Smooth muscle cell (in vitro differentiated cells): ENCODE data around the gene EFCAB11. TPM values are rescaled to one million over a fixed set of nuclear protein-coding genes. Genes with fewer than 3 reads are reported as not detected.

ENCODE experiments used
- DNase-seq: peaks from one replicate; lab custom pipeline; 2025; ENCODE audit not compliant: unreplicated experiment; lab: John Stamatoyannopoulos, UW
- H2AFZ ChIP-seq: fragments of 200-600 bp; sonication (generic); 2 replicates; pipeline ENCODE4 v1.6.0; 2016; ENCODE audit warnings: antibody characterized with exemption, low read depth, mild to moderate bottlenecking
- H3F3A ChIP-seq: fragments of 200-600 bp; sonication (generic); 2 replicates; pipeline ENCODE4 v1.6.0; 2017; ENCODE audit warnings: antibody characterized with exemption, low read depth
- H3K27ac ChIP-seq: fragments of 200-600 bp; sonication (generic); 2 replicates; pipeline ENCODE4 v1.5.1; 2016; ENCODE audit warnings: low read depth, mild to moderate bottlenecking
- H3K27me3 ChIP-seq: fragments of 200-600 bp; sonication (generic); 2 replicates; pipeline ENCODE4 v1.6.1; 2016; ENCODE audit warnings: low read depth, mild to moderate bottlenecking
- H3K36me3 ChIP-seq: fragments of 200-600 bp; sonication (generic); 2 replicates; pipeline ENCODE4 v1.5.1; 2016; ENCODE audit warnings: low read depth
- H3K4me1 ChIP-seq: fragments of 200-600 bp; sonication (generic); 2 replicates; pipeline ENCODE4 v1.5.1; 2016; ENCODE audit warnings: low read depth
- H3K4me2 ChIP-seq: fragments of 200-600 bp; sonication (generic); 2 replicates; pipeline ENCODE4 v1.6.0; 2016; ENCODE audit warnings: mild to moderate bottlenecking
- H3K4me3 ChIP-seq: fragments of 200-600 bp; sonication (generic); 2 replicates; pipeline ENCODE4 v1.5.1; 2016; ENCODE audit warnings: mild to moderate bottlenecking
- H3K79me2 ChIP-seq: fragments of 200-600 bp; sonication (generic); 2 replicates; pipeline ENCODE4 v1.6.0; 2016; ENCODE audit warnings: low read depth, mild to moderate bottlenecking
- H3K9ac ChIP-seq: fragments of 200-600 bp; sonication (generic); 2 replicates; pipeline ENCODE4 v1.6.0; 2016; ENCODE audit warnings: low read depth
- H3K9me3 ChIP-seq: fragments of 200-600 bp; sonication (generic); replicated peaks from 2 replicates; pipeline ENCODE4 v1.5.1; 2016; ENCODE audit warnings: low read depth
- H4K20me1 ChIP-seq: fragments of 200-600 bp; sonication (generic); 2 replicates; pipeline ENCODE4 v1.6.0; 2016; ENCODE audit warnings: low read depth
- WGBS: methylation state at CpG from one replicate; pipeline ENCODE4 v1.1.7; 2016; ENCODE audit warnings: low lambda C conversion rate; 5-methylcytosine and 5-hydroxymethylcytosine counted together
- polyA plus RNA-seq: library from polyadenylated mRNA; unstranded; fragments of >200 nt; fragmentation: Nextera tagmentation; extraction: Ambion mirVana; gene quantifications from 2 replicates; pipeline ENCODE4 v1.2.1, GENCODE V29; 2016
- total RNA-seq: library from RNA; depleted of rRNA; stranded (reverse); fragments of >200 nt; gene quantifications from 2 replicates; pipeline ENCODE4 v1.2.3, GENCODE V29; 2014
- TF ChIP-seq, protein P1 (sequence below): fragments of 200-600 bp; sonication (generic); IDR thresholded peaks from 2 replicates; pipeline ENCODE4 v1.5.1; 2017; ENCODE audit warnings: borderline replicate concordance, mild to moderate bottlenecking, antibody characterized with exemption; ENCODE audit not compliant: insufficient read depth, poor library complexity, severe bottlenecking

EFCAB11 gene
- total and polyA plus RNA-seq, 2 experiments from 2014 or later: 3.1 to 9.5 TPM

DNA sequence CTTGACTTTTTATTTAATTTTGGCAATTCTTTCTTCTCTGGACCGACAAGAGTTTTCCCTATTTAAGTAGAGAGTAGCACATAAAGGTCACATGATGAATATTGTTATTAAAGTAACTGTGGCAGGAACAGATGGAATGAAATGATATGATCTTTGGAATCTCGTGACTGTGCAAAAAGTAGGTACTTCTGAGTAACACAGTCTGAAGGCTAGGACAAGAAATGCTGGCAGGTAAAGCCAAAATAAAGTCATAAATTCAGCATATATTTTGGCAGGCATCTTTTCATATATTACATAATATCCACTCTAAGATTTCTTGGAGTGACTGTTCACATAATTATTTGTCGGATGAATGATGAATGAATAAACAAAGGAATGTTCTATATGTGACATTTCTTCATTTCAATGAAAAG lies 121.4 kb downstream of the EFCAB11 start:
- no peak overlapping the region for H3K27ac ChIP-seq
- WGBS: 67% methylated on average over 3 of the region's 3 CpGs
- no peak overlapping the region for H3K9ac ChIP-seq
- no peaks in the 10 kb centered on the region for H3F3A ChIP-seq
- H3K36me3 ChIP-seq: no peaks in the 10 kb centered on the region
- TF ChIP-seq, protein P1, sequence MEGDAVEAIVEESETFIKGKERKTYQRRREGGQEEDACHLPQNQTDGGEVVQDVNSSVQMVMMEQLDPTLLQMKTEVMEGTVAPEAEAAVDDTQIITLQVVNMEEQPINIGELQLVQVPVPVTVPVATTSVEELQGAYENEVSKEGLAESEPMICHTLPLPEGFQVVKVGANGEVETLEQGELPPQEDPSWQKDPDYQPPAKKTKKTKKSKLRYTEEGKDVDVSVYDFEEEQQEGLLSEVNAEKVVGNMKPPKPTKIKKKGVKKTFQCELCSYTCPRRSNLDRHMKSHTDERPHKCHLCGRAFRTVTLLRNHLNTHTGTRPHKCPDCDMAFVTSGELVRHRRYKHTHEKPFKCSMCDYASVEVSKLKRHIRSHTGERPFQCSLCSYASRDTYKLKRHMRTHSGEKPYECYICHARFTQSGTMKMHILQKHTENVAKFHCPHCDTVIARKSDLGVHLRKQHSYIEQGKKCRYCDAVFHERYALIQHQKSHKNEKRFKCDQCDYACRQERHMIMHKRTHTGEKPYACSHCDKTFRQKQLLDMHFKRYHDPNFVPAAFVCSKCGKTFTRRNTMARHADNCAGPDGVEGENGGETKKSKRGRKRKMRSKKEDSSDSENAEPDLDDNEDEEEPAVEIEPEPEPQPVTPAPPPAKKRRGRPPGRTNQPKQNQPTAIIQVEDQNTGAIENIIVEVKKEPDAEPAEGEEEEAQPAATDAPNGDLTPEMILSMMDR: no peak
- H3K4me1 ChIP-seq: no peaks in the 10 kb centered on the region
- no peaks in the 10 kb centered on the region for H3K79me2 ChIP-seq
- DNase-seq: no peak
- no peaks in the 10 kb centered on the region for H4K20me1 ChIP-seq
- no peak overlapping the region for H3K4me2 ChIP-seq
- no peak overlapping the region for H2AFZ ChIP-seq
- no peaks in the 10 kb centered on the region for H3K9me3 ChIP-seq
- no peak overlapping the region for H3K4me3 ChIP-seq
- H3K27me3 ChIP-seq: no peaks in the 10 kb centered on the region

- Histone ChIP-seq H3K27me3 (no peaks in the 10 kb centered on the region), H3K4me3 (no peak overlapping the region), H2AFZ (no peak overlapping the region), H3K36me3 (peaks cover 7% of the 10 kb centered on the region), H4K20me1 (no peaks in the 10 kb centered on the region), H3K27ac (no peak overlapping the region), H3K9me3 (peaks cover 11% of the 10 kb centered on the region), H3K4me2 (no peak overlapping the region), H3K9ac (no peak overlapping the region), H3K79me2 (no peaks in the 10 kb centered on the region), H3F3A (no peaks in the 10 kb centered on the region), H3K4me1 (no peaks in the 10 kb centered on the region)
- TF ChIP-seq, protein P1: no peak
- WGBS: 71% methylated on average over 5 of the region's 5 CpGs
- no peak for DNase-seq
These were observed 125.9 kb downstream of the EFCAB11 start for GRCh38 chr14:89828471-89829165.

DNA sequence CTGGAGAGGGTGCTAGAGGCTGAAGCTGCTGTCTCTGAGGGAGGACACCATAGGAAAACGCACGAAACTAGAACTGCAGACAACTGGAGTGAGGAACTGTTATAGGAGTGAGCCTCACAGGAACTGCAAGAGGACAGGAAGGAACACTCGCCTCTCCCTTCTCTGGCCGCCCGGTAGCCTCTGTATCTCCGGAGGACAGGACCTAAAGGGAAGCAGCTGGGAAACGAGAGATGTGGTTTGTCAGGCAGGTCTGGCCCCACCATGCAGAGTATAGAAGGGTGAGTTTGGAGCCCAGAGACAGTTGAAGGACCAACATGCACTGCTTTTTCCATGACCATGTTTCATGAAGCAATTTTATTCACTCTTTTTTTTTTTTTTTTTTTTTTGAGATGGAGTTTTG lies 127.3 kb downstream of the EFCAB11 start:
- TF ChIP-seq, protein P1: no peak
- Histone ChIP-seq H3K9me3 (peaks cover 11% of the 10 kb centered on the region), H3K4me3 (no peak overlapping the region), H3K27ac (no peak overlapping the region), H4K20me1 (no peaks in the 10 kb centered on the region), H2AFZ (no peak overlapping the region), H3K79me2 (no peaks in the 10 kb centered on the region), H3K27me3 (no peaks in the 10 kb centered on the region), H3K4me2 (no peak overlapping the region), H3F3A (no peaks in the 10 kb centered on the region), H3K4me1 (no peaks in the 10 kb centered on the region), H3K36me3 (peaks cover 7% of the 10 kb centered on the region), H3K9ac (no peak overlapping the region)
- WGBS: 93% methylated on average over 7 of the region's 7 CpGs
- no peak for DNase-seq

DNA sequence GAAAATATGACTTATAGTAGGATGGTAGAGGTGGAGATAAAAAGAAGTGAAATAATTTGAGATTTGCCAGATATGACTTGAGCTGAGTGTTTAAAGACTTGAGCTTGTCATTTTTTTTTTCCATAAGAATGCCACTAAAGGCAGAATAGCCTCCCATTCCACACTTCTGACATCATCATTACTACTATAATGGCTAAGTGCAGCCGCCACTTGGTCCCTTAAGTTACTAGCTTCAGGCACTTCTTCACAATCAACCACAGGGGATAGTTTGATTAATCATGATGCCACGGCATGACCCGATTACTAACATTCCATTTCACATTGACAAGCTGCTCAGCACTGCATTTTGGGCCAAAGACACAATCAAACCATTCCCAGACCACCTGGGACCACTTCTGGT lies 127.9 kb downstream of the EFCAB11 start:
- peaks cover 7% of the 10 kb centered on the region for H3K36me3 ChIP-seq
- H3K4me3 ChIP-seq: no peak overlapping the region
- H2AFZ ChIP-seq: no peak overlapping the region
- H3K4me2 ChIP-seq: peak overlapping the region; percentile 25
- DNase-seq: no peak
- TF ChIP-seq, protein P1: no peak
- no peaks in the 10 kb centered on the region for H3F3A ChIP-seq
- H3K9ac ChIP-seq: no peak overlapping the region
- WGBS: 64% methylated on average over 3 of the region's 3 CpGs
- H4K20me1 ChIP-seq: no peaks in the 10 kb centered on the region
- no peaks in the 10 kb centered on the region for H3K27me3 ChIP-seq
- no peaks in the 10 kb centered on the region for H3K79me2 ChIP-seq
- peak overlapping the region; percentile 40 for H3K27ac ChIP-seq
- H3K4me1 ChIP-seq: no peaks in the 10 kb centered on the region
- peaks cover 11% of the 10 kb centered on the region for H3K9me3 ChIP-seq
